HEK293T (cell line): Measurements from ENCODE around the gene FAM72D.
"Not testable (repeated sequence)": the region's sequence is repeated elsewhere in the genome, so short reads cannot be mapped to it uniquely, and the experiment has no call there.

ENCODE experiments used
- ARNT ChIP-seq: fragments of 450-650 bp; IDR thresholded peaks from 2 replicates; pipeline ENCODE4 v1.6.1; 2017; ENCODE audit warnings: mild to moderate bottlenecking
- ELF4 ChIP-seq: fragments of 450-650 bp; IDR thresholded peaks from 2 replicates; pipeline ENCODE4 v1.6.1; 2017; ENCODE audit warnings: antibody characterized with exemption
- PKNOX1 ChIP-seq: fragments of 450-650 bp; IDR thresholded peaks from 2 replicates; pipeline ENCODE4 v1.6.1; 2016
- SP1 ChIP-seq: fragments of 450-650 bp; IDR thresholded peaks from 2 replicates; pipeline ENCODE4 v1.6.1; 2017
- SUZ12 ChIP-seq: fragments of 450-650 bp; IDR thresholded peaks from 2 replicates; pipeline ENCODE4 v1.6.1; 2016; ENCODE audit warnings: mild to moderate bottlenecking

GRCh38 chr1:145103294-145103693 lies 7.5 kb downstream of the FAM72D start:
- TF ChIP-seq SUZ12, ELF4, ARNT, PKNOX1, SP1: not testable (repeated sequence)
